SHP77 treated with DMSO at 0.1 percent for 48 hours (cell line): ENCODE data around the gene GAPVD1.

Source experiments
- DNase-seq: peaks from one replicate; lab custom pipeline; 2025; lab: John Stamatoyannopoulos, UW

The GAPVD1 gene

GRCh38 chr9:125405938-125406809 lies 144.5 kb downstream of the GAPVD1 start:
- DNase-seq, result no peak

- DNase-seq, result no peak
Observed at GRCh38 chr9:125406810-125407087, 145.1 kb downstream of the GAPVD1 start.

GRCh38 chr9:125407432-125407973 lies 145.9 kb downstream of the GAPVD1 start:
- DNase-seq, result no peak

GRCh38 chr9:125407974-125408900 lies 146.6 kb downstream of the GAPVD1 start:
- DNase-seq, result no peak

GRCh38 chr9:125409217-125409636 lies 147.6 kb downstream of the GAPVD1 start:
- DNase-seq, result no peak

- DNase-seq, result no peak
Observed at GRCh38 chr9:125409637-125410521, 148.3 kb downstream of the GAPVD1 start.

DNA sequence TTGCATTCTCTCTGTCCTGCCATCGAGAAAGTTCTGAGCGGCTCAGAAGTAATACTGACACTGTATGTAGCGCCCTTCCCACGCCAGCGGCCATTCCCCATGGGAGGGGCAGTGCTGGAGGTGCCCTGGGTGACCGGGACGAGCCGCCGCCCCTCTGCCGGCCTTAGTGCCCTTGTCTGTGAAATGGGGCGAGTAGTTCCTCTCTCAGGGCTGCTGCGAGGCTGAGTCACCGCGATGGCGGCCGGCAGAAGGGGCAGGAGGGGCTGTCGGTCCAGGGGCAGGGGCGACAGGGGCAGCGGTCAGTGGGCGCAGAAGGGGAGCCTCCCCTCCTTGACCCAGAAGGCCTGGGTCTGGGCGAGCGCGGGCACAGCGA lies 148.9 kb downstream of the GAPVD1 start:
- DNase-seq, result no peak

DNA sequence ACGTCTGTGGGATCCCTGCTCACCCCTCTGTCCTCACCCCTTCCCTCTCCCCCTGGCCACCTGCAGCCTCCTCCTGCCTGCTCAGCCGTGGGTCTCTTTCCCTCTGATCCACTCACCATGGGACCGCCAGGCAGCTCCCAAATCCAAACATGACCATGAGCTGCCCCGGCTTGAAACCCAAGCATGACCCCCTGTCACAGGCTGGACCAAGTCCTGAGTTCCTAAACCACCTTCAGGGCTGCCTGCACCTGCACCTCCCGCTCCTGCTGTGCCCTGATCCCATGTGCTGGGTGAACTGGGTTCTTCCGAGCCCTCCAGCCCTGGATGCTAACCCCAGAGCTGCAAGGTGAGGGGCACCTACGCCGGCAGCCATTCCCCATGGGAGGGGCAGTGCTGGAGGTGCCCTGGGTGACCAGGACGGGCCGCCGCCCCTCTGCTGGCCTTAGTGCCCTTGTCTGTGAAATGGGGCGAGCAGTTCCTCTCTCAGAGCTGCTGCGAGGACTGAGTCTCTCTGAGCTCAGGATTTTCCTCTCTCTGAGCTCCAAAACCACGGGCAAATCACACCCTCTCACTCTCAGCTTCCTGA lies 149.6 kb downstream of the GAPVD1 start:
- no peak for DNase-seq

DNA sequence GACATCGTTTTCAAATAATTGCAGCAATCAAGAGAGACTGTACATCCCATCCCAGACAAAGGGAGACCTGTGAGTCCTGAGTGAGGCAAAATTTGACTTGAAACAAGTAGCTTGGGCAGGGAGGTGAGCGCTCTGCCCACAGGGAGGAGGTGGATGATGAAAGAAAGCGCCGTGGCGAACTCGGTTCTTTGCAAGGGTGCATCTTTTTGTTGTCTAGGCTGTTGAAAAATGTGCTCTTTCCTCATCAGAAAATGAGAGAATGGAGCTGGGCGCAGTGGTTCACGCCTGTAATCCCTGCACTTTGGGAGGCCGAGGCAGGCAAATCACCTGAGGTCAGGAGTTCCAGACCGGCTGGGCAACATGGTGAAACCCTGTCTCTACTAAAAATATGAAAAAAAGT lies 150.5 kb downstream of the GAPVD1 start:
- no peak for DNase-seq

- no peak for DNase-seq
Observed at GRCh38 chr9:125413579-125413978, 152.0 kb downstream of the GAPVD1 start.

DNA sequence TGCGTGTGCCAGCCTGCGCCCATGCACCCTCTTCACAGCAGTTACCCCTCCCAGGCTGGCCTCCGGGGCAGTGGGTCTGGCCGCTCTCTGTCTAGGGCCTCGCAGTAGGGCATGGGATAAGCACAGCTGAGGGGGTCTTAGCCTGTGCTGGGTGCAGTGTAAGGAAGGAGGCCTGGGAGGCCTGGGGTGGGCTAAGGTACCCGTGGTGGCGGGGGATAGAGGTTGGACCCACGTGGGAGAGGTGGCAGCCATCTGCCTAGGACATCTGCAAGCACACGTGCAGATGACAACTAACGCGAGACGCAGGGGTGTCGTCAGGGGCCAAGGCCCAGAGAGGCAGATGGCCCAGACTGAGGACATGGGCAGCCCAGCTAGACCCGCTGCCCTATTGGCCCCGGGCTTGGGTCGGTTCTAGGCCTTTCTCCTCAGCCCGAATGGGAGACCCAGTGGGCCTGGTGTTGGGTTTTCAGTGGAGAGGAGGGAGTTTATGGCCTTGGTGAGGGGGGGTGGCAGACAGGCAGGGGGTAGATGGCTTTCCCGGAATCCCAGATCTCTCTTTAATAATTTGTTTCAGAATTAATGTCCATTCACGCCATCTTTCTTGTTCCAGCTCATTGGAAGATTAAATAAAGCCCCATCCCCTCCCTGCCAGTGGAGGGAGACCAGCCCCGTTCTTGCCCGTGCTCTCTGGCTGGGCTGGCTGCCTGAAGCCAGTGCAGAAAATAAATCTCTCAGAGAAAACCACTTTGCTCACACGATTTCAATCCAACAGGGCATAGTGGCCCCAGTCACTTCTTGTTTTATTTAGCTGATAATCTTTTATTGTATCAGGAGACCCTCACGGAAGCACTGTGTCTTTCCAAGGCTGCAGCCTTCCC lies 154.2 kb downstream of the GAPVD1 start:
- DNase-seq, result no peak

DNA sequence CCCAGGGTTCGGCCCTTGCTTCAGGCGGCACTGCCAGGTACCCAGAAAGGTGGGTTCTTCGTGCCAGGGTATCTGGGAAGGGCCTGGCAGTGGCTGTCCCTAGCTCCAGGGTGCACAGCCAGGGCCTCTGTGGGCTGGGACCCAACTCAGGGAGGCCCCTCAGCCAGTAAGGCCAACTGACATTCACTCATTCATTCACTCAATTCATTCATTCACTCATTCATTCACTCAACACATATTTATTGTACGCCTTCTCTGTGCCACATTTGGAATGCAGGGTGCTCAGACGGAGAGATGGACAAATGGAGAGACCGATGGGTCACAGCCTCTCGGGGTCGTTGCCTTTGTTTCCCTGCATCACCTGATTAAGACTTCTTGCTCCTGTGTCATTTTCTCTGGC lies 154.9 kb downstream of the GAPVD1 start:
- no peak for DNase-seq
